ENCODE measurements around the gene POLA2.
"Not testable (repeated sequence)": the region's sequence is repeated elsewhere in the genome, so short reads cannot be mapped to it uniquely, and the experiment has no call there.

Gene POLA2

GRCh38 chr11:65308281-65308891 is 46.6 kb downstream of the POLA2 start:
- DNase-seq (ENCODE audit: low read depth in 2 of 2), result no peak

DNA sequence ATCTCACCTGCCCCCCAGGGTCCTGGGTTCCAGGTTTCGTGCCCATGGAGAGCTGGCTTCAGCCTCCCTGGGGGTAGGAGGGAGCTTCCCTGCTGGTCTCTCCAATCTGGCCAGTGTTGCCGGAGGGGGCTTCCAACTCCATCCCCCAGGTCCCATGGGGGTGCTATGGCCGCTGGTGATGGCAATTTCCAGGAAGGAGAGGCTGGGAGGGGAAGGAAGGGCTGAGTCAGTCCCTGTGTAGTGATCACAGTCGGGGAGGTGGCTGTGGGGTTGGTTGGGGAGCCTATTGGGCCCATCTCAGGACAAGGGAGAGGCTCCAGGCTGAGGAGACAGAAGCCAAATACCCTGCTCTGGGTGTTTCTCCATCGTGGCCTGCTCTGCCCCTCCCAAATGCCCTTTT is 47.2 kb downstream of the POLA2 start:
- DNase-seq (ENCODE audit: low read depth in 2 of 2), result no peak

GRCh38 chr11:65310215-65310614 is 48.5 kb downstream of the POLA2 start:
- DNase-seq (ENCODE audit: low read depth in 2 of 2), result no peak

DNA sequence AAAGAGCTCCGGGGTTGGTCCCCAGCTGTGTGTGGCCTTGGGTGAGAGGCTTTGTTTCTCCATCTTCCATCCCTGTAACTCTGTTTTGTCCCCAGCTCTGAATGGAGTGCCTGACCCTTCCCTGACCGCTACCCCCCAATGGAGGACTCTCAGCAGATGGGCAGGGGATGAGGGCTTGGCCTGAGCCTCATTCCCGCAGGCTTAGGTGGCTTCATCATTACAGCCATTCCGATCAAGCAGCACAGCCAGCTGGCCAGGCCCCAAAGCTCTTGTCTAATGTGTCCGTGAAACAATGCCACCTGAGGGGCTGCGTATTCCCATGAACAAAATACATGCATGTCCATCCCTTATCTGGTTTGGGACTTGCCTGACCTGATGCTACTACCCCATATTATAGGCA is 49.0 kb downstream of the POLA2 start:
- no peak for DNase-seq (ENCODE audit: low read depth in 2 of 2)

- DNase-seq (ENCODE audit: low read depth in 2 of 2), result no peak
These were observed 49.5 kb downstream of the POLA2 start for GRCh38 chr11:65311170-65311678.

DNA sequence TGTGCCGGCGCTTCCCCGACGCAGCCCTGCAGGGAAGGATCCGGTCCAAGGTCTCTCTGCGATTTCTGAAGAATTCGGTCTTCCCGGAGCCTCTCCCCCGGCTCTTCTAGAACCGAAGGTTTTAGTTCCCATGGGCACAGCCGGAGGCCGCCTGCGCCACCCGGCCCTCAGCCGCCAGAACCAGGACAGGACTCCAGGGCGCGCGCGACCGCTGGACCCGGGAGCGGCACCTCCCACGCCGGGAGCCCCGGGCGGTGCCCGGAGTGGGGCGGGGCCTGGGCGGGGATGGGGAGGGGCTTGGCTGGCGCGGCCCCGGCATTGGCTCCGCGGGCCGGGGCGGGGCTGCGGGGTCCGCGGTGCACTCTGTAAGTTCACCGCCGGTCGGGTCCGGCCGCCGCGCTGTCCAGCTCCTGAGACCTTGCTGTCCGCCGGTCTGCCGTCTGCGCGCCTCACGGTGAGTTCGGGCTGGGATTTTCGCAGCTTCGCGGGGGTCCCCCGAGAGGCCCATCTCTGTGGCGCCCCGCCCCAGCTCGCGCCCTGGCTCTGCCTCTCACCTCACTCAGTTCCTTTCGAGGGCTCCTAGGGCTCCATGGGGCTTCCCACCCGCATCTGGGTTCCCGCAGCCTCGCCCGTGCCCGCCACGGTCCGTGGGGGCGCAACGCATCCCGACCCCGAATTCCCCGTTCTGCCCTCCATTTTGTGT is 52.9 kb downstream of the POLA2 start, which contains the start of gene CDC42EP2:
CDC42EP2 (plus strand) TSS at position 366 of the 703 bp plus-strand sequence. CDS start 6,033 bp downstream, outside the sequence.
- DNase-seq (ENCODE audit: low read depth in 2 of 2), result peak; percentile 55 to 56

DNA sequence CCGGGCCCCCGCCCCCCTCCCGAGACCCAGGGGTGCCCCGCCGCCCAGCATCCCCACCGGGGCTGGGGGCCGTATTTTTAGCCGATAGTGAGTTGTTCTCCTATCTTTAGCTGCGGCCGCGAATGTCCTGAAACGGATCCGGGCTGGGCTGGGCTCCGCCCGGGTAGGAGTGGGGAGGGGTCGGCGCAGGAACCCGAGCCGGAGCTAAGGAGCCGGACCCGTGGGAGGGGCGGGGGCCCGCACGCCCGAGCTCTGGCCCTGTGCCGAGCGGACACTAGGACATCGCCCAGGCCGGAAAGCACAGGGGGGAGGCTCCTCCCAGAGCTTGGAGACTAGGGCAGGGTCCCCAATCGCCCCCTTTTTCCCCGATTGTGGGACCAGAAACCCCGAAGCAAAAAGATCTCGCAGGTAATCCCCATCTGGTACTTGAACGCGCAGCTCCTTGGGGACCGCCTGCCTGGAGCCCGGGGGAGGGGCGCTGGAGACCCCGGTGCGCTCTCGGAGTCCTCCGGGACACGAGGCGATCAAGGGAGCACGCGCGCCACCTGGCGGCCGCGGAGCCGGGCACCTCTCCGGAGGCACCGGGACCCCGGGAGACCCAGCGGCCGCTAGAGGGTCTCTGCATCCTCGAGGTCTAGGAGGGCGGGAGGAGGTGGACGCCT is 53.6 kb downstream of the POLA2 start:
- DNase-seq (ENCODE audit: low read depth in 2 of 2), result peak; percentile 65 to 66

DNA sequence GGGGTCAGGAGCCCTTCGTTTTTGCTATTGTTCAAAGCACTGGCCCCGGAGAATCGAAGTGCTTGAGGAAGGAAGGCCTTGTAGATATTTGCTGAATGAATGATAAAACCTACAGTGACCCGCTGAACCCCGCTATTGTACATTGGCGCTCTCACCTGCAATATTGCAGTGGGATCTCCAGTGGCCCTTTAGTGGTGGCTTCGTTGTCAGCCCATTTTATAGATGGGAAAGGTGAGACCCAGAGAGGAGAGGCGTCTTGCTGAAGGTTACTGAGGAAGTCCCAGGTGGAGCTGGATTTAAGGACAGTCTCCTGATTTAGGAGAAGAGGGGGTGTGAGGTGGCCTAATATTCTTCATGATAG is 54.1 kb downstream of the POLA2 start:
- no peak for DNase-seq (ENCODE audit: low read depth in 2 of 2)

- no peak for DNase-seq (ENCODE audit: low read depth in 2 of 2)
These were observed 54.7 kb downstream of the POLA2 start for GRCh38 chr11:65316227-65317024.

- DNase-seq (ENCODE audit: low read depth in 2 of 2), result no peak
These were observed 55.4 kb downstream of the POLA2 start for GRCh38 chr11:65317025-65317786.

DNA sequence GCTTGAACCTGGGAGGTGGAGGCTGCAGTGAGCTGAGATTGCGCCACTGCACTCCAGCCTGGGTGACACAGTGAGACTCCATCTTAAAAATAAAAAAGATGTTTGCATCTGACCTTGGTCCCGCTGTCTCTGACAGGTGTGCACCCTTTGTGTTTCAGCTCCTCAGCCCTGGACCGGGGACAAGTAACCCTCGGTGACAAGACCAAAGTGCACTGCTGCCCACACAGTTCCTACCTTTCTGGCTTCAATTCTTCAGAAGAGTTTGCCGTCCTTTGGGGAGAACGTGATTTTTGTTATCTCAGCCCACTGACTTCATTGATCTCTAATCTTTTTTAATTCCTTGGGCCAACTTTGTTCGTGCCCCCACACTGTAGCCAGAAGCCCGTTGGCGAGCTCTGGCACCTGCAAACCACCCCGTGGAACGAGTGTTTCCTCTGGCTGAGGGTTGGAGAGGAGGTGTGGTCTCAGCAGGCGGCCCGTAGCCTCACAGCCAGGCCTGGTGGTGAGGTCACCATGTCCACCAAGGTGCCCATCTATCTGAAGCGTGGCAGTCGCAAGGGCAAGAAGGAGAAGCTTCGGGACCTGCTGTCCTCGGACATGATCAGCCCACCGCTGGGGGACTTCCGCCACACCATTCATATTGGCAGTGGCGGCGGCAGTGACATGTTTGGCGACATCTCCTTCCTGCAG is 58.8 kb downstream of the POLA2 start:
- DNase-seq (ENCODE audit: low read depth in 2 of 2), result no peak

DNA sequence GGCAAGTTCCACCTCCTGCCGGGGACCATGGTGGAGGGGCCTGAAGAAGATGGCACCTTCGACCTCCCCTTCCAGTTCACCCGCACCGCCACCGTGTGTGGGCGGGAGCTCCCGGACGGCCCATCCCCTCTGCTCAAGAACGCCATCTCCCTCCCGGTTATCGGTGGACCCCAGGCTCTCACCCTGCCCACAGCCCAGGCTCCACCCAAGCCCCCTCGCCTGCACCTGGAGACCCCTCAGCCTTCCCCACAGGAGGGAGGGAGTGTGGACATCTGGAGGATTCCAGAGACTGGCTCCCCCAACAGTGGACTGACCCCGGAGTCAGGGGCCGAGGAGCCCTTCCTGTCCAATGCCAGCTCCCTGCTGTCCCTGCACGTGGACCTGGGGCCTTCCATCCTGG is 59.3 kb downstream of the POLA2 start:
- no peak for DNase-seq (ENCODE audit: low read depth in 2 of 2)

GRCh38 chr11:65321828-65322485 is 60.2 kb downstream of the POLA2 start:
- no peak for DNase-seq (ENCODE audit: low read depth in 2 of 2)

- no peak for DNase-seq (ENCODE audit: low read depth in 2 of 2)
These were observed 62.1 kb downstream of the POLA2 start for GRCh38 chr11:65323813-65324212.

DNA sequence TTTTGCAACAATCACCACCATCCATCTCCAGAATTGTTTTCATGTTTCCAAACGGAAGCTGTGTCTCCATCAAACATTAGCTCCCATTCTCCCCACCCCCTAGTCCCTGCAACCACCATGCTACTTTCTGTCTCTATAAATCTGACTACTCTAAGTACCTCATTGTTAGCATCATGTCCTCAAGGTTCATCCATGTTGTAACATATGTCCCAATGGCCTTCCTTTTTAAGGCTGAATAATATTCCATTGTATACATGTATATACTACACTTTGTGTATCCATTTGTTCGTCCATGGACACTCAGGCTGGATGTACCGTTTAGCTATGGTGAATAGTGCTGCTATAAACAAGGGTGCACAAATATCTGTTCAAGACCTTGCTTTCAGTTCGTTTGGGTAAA is 63.7 kb downstream of the POLA2 start:
- DNase-seq (ENCODE audit: low read depth in 2 of 2), result no peak

DNA sequence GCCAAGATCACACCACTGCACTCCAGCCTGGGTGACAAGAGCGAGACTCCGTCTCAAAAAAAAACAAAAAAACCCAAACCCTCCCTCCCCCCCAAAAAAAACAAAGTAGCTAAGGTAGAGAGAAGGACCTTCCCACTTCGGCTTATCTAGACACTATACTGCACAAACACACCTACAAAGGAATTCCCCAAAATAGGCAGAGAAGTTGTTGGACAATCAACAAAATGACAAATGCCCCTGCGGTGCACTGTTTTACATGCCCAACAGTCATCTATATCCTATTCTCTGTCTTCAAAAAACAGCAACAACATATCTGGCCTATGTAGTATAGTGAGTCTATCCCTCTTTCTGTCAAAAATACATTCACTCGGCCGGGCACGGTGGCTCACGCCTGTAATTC is 65.3 kb downstream of the POLA2 start:
- no peak for DNase-seq (ENCODE audit: low read depth in 2 of 2)

DNA sequence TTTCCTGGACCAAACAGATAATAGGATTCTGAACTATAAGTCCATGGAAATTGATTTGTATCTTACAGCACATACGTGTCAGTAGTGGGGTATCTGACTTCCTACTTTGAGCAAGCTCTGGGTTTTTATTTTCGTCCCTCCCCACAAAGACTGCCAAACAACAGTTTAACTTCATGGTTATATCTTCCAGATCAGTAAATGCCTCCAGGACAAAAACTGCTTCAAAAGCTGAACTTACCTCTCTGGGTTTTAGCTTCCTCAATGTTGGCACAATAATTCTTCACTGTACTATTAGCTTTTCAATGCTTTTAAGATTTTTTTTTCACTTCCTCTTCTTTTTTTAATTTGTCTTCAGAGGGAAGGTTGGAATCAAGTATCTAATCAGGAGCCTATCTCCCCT is 67.7 kb downstream of the POLA2 start:
- no peak for DNase-seq (ENCODE audit: low read depth in 2 of 2)

GRCh38 chr11:65329944-65330403 is 68.2 kb downstream of the POLA2 start:
- peak; percentile 36 to 77 for DNase-seq (ENCODE audit: low read depth in 2 of 2)

DNA sequence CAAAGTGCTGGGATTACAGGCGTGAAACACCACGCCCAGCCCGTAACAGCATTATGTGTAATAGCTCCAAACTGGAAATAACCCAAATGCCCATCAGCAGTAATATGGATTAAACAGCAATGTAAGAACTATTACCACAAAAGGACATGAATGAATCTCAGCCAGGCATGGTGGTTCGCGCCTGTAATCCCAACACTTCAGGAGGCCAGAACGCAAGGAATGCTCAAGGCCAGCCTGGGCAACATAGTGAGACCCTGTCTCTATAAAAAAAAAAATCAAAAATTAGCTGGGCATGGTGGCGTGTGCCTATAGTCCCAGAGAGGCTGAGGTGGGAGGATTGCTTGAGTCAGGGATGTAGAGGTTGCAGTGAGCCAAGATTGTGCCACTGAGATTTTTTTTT is 68.8 kb downstream of the POLA2 start:
- DNase-seq (ENCODE audit: low read depth in 2 of 2), result no peak

DNA sequence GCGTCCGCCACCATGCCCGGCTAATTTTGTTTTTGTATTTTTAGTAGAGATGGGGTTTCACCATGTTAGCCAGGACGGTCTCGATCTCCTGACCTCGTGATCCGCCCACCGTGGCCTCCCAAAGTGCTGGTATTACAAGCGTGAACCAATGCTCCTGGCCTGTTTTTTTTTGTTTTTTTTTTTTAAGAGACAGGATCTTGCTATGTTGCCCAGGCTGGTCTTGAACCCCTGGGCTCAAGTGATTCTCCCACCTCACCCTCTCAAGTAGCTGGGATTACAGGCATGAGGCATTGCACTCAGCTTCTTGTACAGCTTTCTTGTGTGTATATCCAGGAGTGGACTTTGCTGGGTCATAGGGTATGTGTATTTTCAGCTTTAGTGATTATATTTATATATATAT is 70.8 kb downstream of the POLA2 start:
- DNase-seq (ENCODE audit: low read depth in 2 of 2), result not testable (repeated sequence)

Data from stimulated activated CD8-positive, alpha-beta memory T cell treated with anti-CD3 and anti-CD28 coated beads, Interleukin-7, amount 100 ng/mL, for 1 hour (primary cell).